NB4 (cell line): Measurements from ENCODE around the gene TM4SF1.

Source experiments
- DNase-seq: peaks from one replicate; pipeline ENCODE4 v3.0.0; 2010; ENCODE audit warnings: low read depth
- H3K4me3 ChIP-seq: one replicate; pipeline ENCODE4 v1.5.1; 2011; ENCODE audit warnings: mild to moderate bottlenecking, low read depth, low read length, moderate library complexity
- CTCF ChIP-seq: IDR thresholded peaks from one replicate; pipeline ENCODE4 v1.5.1; 2012; ENCODE audit warnings: low read depth, low read length
- MYC ChIP-seq: IDR thresholded peaks from 2 replicates; pipeline ENCODE4 v1.6.1; 2011; ENCODE audit warnings: low read depth, low read length
- POLR2A ChIP-seq: IDR thresholded peaks from 2 replicates; pipeline ENCODE4 v1.6.1; 2011; ENCODE audit warnings: mild to moderate bottlenecking; ENCODE audit not compliant: insufficient read length; ENCODE audit errors: extremely low read depth
- TF ChIP-seq, protein P1 (sequence below): IDR thresholded peaks from 2 replicates; pipeline ENCODE4 v1.6.1; 2011; ENCODE audit warnings: low read depth, low read length

The TM4SF1 gene

GRCh38 chr3:149375501-149376196 lies 1.8 kb downstream of the TM4SF1 start:
- TF ChIP-seq, protein P1, sequence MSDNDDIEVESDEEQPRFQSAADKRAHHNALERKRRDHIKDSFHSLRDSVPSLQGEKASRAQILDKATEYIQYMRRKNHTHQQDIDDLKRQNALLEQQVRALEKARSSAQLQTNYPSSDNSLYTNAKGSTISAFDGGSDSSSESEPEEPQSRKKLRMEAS: no peak
- TF ChIP-seq CTCF (no peak), POLR2A (no peak), MYC (no peak)
- DNase-seq: no peak
- no peak overlapping the region for H3K4me3 ChIP-seq

- TF ChIP-seq, protein P1: no peak
- TF ChIP-seq POLR2A: no peak
- TF ChIP-seq CTCF: no peak
- no peak for TF ChIP-seq MYC
Measured at GRCh38 chr3:149374793-149375500, 2.5 kb downstream of the TM4SF1 start.

DNA sequence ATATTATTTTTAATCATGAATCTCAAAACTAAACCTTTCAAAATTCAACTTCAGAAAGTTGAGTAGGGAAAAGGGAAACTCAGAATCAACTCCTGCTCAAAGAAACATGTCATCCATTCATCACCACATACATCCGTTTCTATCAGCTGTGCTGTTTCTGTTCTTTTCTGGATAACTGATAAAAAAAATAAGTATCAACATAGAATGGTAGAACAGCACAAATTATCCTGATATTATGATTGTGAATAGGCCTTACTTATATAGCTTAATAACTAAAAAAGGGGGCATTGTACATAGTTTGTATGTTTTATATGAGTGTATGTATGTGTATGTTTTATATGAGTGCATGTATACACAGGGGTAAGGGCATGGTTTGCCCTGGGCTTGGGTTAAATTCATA lies 3.1 kb downstream of the TM4SF1 start:
- DNase-seq: no peak
- no peak overlapping the region for H3K4me3 ChIP-seq
- TF ChIP-seq, protein P1: no peak
- TF ChIP-seq CTCF (no peak), MYC (no peak), POLR2A (no peak)

More at GRCh38 chr3:149374793-149375500, 2.5 kb downstream of the TM4SF1 start:
- no peak overlapping the region for H3K4me3 ChIP-seq
- no peak for DNase-seq

- TF ChIP-seq MYC (no peak), POLR2A (no peak), CTCF (no peak)
- TF ChIP-seq, protein P1: no peak
- H3K4me3 ChIP-seq: no peak overlapping the region
- peak; percentile 62 for DNase-seq
Measured at GRCh38 chr3:149373235-149374125, 4.0 kb downstream of the TM4SF1 start.

DNA sequence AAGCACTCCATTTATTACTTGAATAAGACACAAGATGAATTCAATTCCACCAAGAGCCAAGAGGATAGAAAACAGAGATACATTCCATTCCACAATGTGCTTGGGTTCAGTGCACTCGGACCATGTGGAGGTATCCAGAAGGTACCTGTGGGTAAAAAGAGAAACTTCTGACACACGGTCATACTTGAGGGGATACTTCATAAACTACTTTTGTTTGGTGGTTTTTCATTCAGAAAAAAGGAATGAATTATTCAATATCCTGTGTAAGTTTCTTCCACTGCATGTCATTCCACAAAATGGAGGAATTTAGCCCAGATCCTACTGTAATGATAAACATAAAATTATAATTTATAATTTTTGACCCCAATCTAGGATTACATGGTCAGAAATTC lies 5.7 kb downstream of the TM4SF1 start:
- no peak for DNase-seq
- TF ChIP-seq MYC: no peak
- TF ChIP-seq CTCF: no peak
- no peak overlapping the region for H3K4me3 ChIP-seq
